ENCODE results near the gene CNTNAP2. TPM values are rescaled to one million over a fixed set of nuclear protein-coding genes. Genes with fewer than 3 reads are reported as not detected.

The CNTNAP2 gene
- total and polyA plus RNA-seq, 2 of the 8 experiments (the other 6 are each of a cell fraction or from before 2014, with no cell fraction given): 27.9 to 71.0 TPM

DNA sequence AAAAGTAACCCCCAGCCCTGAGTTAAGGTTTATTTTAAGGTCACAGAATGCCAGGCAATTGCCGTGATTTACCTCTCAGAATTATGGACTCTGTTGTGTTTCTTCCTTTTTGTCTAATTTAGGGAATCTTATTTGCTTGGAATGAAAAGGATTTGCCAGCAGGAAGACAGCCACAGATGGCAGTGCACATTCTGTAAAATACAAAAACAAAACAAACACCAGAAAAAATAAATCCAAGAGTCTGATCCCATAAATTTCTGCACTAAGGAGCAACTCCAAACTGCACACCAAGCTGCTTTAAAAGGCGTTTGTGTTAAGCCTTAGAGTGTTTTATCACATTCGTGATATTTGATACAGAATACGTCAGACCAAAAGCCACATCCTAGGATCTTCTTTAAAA lies 2275.0 kb downstream of the CNTNAP2 start:
- Histone ChIP-seq H4K20me1 (replicated peaks in 1 of 2; ENCODE audit: control insufficient read depth in 1 of 2, insufficient read depth in 2 of 2, low read length in 2 of 2) (no peaks in the 10 kb centered on the region), H4K8ac (ENCODE audit: extremely low read depth, insufficient read depth, low read length) (no peak overlapping the region), H3K9ac (replicated peaks in 1 of 4; ENCODE audit: extremely low read depth in 1 of 4, low read depth in 3 of 4, low read length in 3 of 4) (no peak overlapping the region), H2BK20ac (ENCODE audit: low read length) (no peak overlapping the region), H3K23me2 (ENCODE audit: low read depth, low read length) (no peaks in the 10 kb centered on the region), H3K4me2 (ENCODE audit: insufficient read depth in 1 of 2, low read depth in 2 of 2, low read length in 2 of 2) (no peak overlapping the region), H2AFZ (ENCODE audit: low read length) (no peak overlapping the region), H3K4ac (replicated peaks; ENCODE audit: insufficient read length, low read depth, low read length) (no peak overlapping the region), H3K4me1 (replicated peaks in 1 of 4; ENCODE audit: control insufficient read depth in 3 of 4, insufficient read depth in 4 of 4, low read length in 3 of 4) (peaks cover 10 to 22% (median 18%) of the 10 kb centered on the region in 4 experiments), H3K27me3 (replicated peaks in 1 of 4; ENCODE audit: control insufficient read depth in 3 of 4, extremely low read depth in 1 of 4, insufficient read depth in 3 of 4, low read length in 3 of 4) (no peaks in the 10 kb centered on the region), H3K23ac (ENCODE audit: insufficient read length) (no peak overlapping the region), H4K5ac (ENCODE audit: insufficient read length, low read depth, low read length) (no peak overlapping the region), H2BK5ac (ENCODE audit: low read depth, low read length) (no peak overlapping the region), H3K36me3 (ENCODE audit: control insufficient read depth in 2 of 4, insufficient read depth in 4 of 4, low read length in 3 of 4) (peaks cover 0 to 10% (median 6%) of the 10 kb centered on the region in 4 experiments; a peak in 4 of 8 replicates), H3K18ac (ENCODE audit: extremely low read depth, low read length) (no peak overlapping the region; the same call in 1 of the 2 replicates), H3K27ac (ENCODE audit: low read depth, low read length) (no peak overlapping the region), H4K91ac (replicated peaks; ENCODE audit: insufficient read length, low read length) (no peak overlapping the region), H3K9me3 (ENCODE audit: insufficient read depth in 2 of 2, low read depth in 1 of 2, low read length in 1 of 2) (peaks cover 9 to 12% of the 10 kb centered on the region in 2 experiments), H2BK12ac (ENCODE audit: low read depth, low read length) (no peak overlapping the region), H2AK5ac (ENCODE audit: low read depth, low read length) (no peak overlapping the region), H3K79me1 (ENCODE audit: low read depth, low read length) (no peaks in the 10 kb centered on the region), H2BK120ac (replicated peaks; ENCODE audit: low read depth, low read length) (no peak overlapping the region), H2BK15ac (ENCODE audit: low read length) (no peak overlapping the region), H3K14ac (ENCODE audit: insufficient read length) (no peak overlapping the region), H3K56ac (replicated peaks; ENCODE audit: insufficient read length, low read depth, low read length) (no peak overlapping the region), H3K79me2 (ENCODE audit: control insufficient read depth in 1 of 2, insufficient read depth in 2 of 2, low read length in 2 of 2) (peaks cover 0 to 16% of the 10 kb centered on the region in 2 experiments; a peak in 2 of 4 replicates), H3K4me3 (ENCODE audit: extremely low read depth in 1 of 4, insufficient read depth in 2 of 4, low read depth in 3 of 4, low read length in 4 of 4) (no peak overlapping the region)
- ChIA-PET POLR2A (ENCODE audit: partially characterized antibody) (interaction anchor here (1.7 kb wide), 1 partner anchor 8 kb away, joined by 5 read pairs; no protein-coding TSS in a partner anchor), CTCF (ENCODE audit: partially characterized antibody) (interaction anchor here (0.9 kb wide), 1 partner anchor 93 kb away, joined by 3 read pairs; no protein-coding TSS in a partner anchor)
- 77% methylated on average over 4 of the region's 4 CpGs; no CpG with 5 or more reads in 1 of the 2 experiments for WGBS, 2 experiments (ENCODE audit: extremely low coverage in 1 of 2, insufficient coverage in 1 of 2, insufficient read length in 1 of 2, insufficient replicate concordance in 2 of 2, low coverage in 1 of 2, low lambda C conversion rate in 2 of 2, missing lambda C conversion rate in 1 of 2)
- no peak for TF ChIP-seq CHD2 (IDR thresholded peaks at IDR 0.05; ENCODE audit: low read length)
- TF ChIP-seq YY1 (IDR thresholded peaks at IDR 0.05; ENCODE audit: low read depth, low read length): no peak
- no peak for TF ChIP-seq RXRA (IDR thresholded peaks at IDR 0.05; ENCODE audit: insufficient read depth, low read depth, low read length)
- DNase-seq (ENCODE audit: low read depth in 1 of 2, low spot score in 2 of 2): no peak
- no peak for FAIRE-seq
